Measurements from ENCODE around the gene REL.
"Not testable (repeated sequence)": the region's sequence is repeated elsewhere in the genome, so short reads cannot be mapped to it uniquely, and the experiment has no call there.

Gene REL

GRCh38 chr2:60853531-60853930, 27.8 kb upstream of the REL start:
- no peak for FAIRE-seq
- no peak for TF ChIP-seq CTCF (IDR thresholded peaks at IDR 0.05; ENCODE audit: insufficient read depth, missing control alignments)
- no peak for DNase-seq (ENCODE audit: insufficient read length, low spot score)

- DNase-seq (ENCODE audit: insufficient read length, low spot score) (no peak), FAIRE-seq (no peak)
- TF ChIP-seq CTCF (IDR thresholded peaks at IDR 0.05; ENCODE audit: insufficient read depth, missing control alignments), result no peak
Observed at GRCh38 chr2:60855989-60856669, 25.2 kb upstream of the REL start.

- DNase-seq (ENCODE audit: insufficient read length, low spot score) (no peak), FAIRE-seq (no peak)
- TF ChIP-seq CTCF (IDR thresholded peaks at IDR 0.05; ENCODE audit: insufficient read depth, missing control alignments), result no peak
Observed at GRCh38 chr2:60857056-60857455, 24.3 kb upstream of the REL start.

GRCh38 chr2:60858897-60859311, 22.5 kb upstream of the REL start:
- TF ChIP-seq CTCF (IDR thresholded peaks at IDR 0.05; ENCODE audit: insufficient read depth, missing control alignments), result no peak
- FAIRE-seq (no peak), DNase-seq (ENCODE audit: insufficient read length, low spot score) (no peak)

- no peak for DNase-seq (ENCODE audit: insufficient read length, low spot score)
- no peak for TF ChIP-seq CTCF (IDR thresholded peaks at IDR 0.05; ENCODE audit: insufficient read depth, missing control alignments)
- FAIRE-seq, result no peak
Observed at GRCh38 chr2:60861736-60862135, 19.6 kb upstream of the REL start.

- no peak for TF ChIP-seq CTCF (IDR thresholded peaks at IDR 0.05; ENCODE audit: insufficient read depth, missing control alignments)
- DNase-seq (ENCODE audit: insufficient read length, low spot score) (no peak), FAIRE-seq (no peak)
Observed at GRCh38 chr2:60862642-60863041, 18.7 kb upstream of the REL start.

GRCh38 chr2:60865361-60865760, 16.0 kb upstream of the REL start:
- DNase-seq (ENCODE audit: insufficient read length, low spot score); FAIRE-seq: not testable (repeated sequence)

- TF ChIP-seq CTCF (IDR thresholded peaks at IDR 0.05; ENCODE audit: insufficient read depth, missing control alignments), result no peak
- no peak for DNase-seq (ENCODE audit: insufficient read length, low spot score)
- FAIRE-seq, result no peak
Observed at GRCh38 chr2:60867007-60867406, 14.4 kb upstream of the REL start.
